HT-29 (cell line): Measurements from ENCODE around the gene TGM3. TPM values are rescaled to one million over a fixed set of nuclear protein-coding genes. Genes with fewer than 3 reads are reported as not detected.
A peak's percentile ranks its signal among the peaks of the same experiment; 100 is the strongest.

Experiments
- DNase-seq: peaks from one replicate; pipeline ENCODE4 v3.0.0-alpha.2; 2015; ENCODE audit warnings: low spot score
- total RNA-seq: library from RNA; depleted of rRNA; stranded (reverse); fragments of >200 nt; shearing (Covaris generic); gene quantifications from 2 replicates; pipeline ENCODE4 v1.2.3, GENCODE V29; 2014

TGM3 gene
- total RNA-seq, 1 experiment from 2014 or later = not detected

GRCh38 chr20:2305479-2305878, 9.7 kb downstream of the TGM3 start:
- DNase-seq = no peak

DNA sequence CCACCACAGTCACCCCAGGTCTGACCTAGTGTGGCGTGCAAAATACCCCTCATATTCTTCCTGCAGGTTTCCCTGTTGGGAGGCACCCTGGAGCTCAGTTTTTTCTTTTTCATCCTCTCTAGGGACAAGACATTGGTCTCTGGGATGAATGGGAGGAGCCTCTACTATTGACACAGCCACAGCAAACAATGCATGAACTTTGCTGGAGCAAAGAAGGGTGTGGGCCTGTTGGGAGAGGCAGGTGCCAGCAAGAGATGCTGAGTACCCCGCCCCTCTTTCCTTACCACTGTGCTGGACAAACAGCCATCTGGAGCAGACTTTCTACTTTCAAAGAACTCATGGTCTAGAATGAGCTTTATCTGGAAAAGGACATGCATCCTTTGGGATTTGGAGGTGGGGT, 10.1 kb downstream of the TGM3 start:
- DNase-seq = no peak

DNA sequence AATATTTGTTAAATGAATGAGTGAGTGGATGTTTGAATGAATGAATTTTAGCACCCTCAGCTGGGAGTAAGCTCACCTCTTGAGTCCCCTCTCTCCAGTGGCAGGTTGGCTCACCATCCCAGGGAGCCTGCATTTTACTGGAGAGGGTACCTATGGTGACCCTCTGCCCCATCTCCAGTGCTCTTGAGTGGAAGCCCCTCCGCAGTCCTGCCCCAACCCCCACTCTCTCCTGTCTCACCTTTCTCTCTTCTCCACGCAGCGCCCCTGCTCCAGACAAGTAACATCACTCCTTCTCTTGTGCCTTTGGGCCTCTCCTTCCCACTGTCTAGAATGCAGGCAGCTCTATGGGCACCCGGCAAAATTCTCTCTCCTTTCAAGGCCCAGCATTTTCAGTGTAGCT, 11.3 kb downstream of the TGM3 start:
- no peak for DNase-seq

GRCh38 chr20:2311329-2311728, 15.5 kb downstream of the TGM3 start:
- DNase-seq = no peak

GRCh38 chr20:2312876-2313275, 17.1 kb downstream of the TGM3 start:
- no peak for DNase-seq

DNA sequence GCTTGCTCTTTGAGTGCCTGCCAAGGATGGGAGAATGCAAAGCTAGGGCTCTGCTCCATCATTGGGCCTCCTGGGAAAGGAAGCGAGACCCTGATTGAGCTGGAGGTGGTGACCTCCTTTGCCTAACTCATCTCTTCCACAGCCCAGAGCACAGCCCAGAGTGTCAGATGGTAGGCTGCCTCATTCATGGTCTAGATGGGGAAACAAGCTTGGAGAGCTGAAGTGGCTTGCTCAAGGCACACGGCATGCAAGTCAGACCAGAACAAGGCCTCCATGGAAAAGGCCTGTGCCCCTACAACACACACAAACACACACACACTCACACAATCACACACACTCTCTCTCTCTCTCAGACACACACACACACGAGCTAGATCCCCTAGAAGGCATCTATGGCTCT, 17.5 kb downstream of the TGM3 start:
- no peak for DNase-seq

- DNase-seq = no peak
These were observed 19.1 kb downstream of the TGM3 start for GRCh38 chr20:2314759-2315439.

GRCh38 chr20:2315440-2315778, 19.6 kb downstream of the TGM3 start:
- DNase-seq = no peak

DNA sequence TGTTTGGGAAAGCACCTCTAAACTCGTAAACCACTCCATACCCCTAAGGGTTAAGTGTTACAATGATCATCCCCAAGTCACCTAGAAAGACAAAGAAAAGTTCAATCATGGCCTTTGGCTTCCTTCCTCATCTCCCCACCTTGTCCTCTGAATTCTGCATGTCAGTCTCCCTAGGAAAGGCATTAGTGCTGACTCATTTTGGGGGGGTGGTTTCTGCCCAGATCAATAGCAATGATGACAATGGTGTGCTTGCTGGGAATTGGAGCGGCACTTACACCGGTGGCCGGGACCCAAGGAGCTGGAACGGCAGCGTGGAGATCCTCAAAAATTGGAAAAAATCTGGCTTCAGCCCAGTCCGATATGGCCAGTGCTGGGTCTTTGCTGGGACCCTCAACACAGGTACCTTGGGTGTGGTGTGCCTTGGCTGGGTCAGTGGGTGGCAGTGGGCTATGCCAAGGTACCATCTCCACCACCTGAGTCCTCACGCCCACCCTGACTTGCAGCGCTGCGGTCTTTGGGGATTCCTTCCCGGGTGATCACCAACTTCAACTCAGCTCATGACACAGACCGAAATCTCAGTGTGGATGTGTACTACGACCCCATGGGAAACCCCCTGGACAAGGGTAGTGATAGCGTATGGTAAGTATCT, 21.2 kb downstream of the TGM3 start:
- DNase-seq = no peak

DNA sequence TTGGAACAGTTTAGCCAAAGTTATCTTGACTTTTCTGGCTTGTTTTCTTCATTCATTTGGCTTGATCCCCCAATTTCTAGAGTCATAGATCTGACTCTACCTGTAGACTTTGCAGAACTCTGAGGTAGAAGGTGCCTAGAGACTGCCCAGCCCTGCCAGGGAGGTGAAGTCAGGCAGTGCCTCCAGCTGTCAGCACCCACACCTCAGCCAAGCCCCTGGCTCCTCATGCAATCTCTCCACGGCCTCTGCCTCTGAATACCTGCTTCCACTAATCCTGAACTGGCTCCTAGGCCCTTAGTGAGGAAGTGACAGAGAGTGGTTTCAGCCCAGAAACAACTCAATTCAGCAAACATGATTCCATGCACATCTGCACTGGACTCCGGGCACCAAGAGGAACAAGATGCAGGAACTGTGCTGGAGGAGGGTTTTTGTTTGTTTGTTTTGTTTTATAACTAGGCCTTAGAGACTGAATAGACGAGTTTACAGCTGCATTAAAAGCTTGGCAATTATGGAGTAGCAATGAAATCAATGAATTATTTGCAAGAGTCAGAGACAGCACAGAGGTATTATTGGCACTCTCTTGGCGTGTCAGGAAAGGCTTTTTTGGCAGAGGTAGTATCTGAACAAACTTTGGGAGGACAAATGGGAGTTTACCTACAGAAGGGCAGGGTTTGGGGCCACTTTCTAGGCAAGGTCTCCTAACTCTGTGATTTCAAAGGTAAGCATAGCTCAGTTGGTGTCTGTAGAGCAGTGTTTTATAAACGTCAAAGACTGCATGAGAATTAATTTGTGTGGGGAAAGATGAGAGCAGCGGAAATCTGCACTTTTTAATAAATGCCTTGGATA, 25.2 kb downstream of the TGM3 start:
- DNase-seq = no peak

DNA sequence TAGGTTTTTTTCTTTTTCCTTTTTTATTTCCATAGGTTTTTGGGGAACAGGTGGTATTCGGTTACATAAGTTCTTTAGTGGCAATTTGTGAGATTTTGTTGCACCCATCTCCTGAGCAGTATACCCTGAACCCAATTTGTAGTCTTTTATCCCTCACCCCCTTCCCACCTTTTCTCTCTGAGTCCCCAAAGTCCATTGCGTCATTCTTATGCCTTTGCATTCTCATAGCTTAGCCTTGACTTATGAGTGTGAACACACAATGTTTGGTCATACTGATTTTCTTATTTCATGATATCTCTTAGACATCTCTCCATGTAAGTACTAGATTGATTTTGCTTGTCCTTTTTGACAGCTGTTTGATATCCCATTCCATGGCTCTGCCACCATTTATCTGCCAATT, 27.2 kb downstream of the TGM3 start:
- no peak for DNase-seq

- no peak for DNase-seq
These were observed 30.2 kb downstream of the TGM3 start for GRCh38 chr20:2326046-2326445.

GRCh38 chr20:2327620-2328555, 32.1 kb downstream of the TGM3 start:
- no peak for DNase-seq

- DNase-seq = no peak
These were observed 33.5 kb downstream of the TGM3 start for GRCh38 chr20:2329286-2329685.

- DNase-seq = peak; percentile 1
These were observed 34.4 kb downstream of the TGM3 start for GRCh38 chr20:2330090-2330695.

DNA sequence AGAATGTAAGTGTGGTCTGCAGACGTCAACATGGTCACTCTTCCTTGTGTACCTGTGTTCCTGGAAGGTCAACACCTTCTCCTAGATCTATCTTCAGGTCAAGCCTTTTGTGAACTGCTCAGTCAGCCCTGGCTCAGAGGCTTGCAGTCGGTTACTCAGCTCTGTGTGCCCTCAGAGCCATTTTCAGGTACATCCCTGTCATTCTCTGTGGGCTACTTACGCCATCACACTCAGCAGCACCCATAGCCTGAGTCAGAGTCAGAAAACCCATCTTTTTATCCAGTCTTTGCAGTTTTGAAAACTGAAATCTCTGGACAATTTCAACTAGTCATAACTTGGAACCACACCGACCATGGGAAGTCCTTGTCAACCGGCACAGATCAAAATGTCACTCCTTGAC, 35.3 kb downstream of the TGM3 start:
- DNase-seq = no peak

DNA sequence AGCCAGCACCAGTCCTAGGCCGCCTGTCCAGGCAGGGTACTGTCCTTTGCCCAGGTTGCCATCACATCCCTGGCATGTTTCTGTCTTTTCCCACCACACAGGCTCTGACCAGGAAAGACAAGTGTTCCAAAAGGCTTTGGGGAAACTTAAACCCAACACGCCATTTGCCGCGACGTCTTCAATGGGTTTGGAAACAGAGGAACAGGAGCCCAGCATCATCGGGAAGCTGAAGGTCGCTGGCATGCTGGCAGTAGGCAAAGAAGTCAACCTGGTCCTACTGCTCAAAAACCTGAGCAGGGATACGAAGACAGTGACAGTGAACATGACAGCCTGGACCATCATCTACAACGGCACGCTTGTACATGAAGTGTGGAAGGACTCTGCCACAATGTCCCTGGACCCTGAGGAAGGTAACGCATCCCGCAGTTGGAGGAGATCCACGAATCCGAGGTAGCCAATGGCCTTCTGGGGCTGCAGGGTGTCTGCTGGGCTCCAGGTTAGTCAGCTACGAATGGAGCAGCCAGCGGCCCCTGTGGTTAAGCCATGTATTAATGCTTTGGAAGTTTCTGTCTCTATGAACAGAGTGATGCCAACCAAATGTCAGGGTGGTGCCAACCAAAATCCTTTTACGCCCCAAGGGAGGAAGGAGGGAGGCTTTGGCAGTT, 36.2 kb downstream of the TGM3 start:
- no peak for DNase-seq

DNA sequence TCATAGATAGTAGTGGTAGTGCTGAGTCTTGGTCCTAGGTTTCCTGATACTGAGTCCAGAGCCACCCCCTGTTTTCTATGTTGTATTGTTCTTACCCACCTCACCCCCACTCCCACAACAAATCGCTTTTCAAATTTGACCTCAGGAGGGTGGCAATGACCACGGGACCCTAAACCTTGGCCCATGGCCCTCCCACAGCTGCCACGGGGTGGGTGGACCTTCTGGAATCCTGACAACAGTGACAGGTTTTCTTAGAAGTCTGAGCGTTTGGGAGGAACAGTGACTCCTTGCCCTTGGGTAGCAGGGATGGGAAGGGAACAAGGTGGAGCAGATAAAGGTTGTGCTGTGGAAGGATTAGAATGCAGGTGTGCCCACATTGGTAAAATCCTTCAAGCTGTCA, 36.9 kb downstream of the TGM3 start:
- no peak for DNase-seq

DNA sequence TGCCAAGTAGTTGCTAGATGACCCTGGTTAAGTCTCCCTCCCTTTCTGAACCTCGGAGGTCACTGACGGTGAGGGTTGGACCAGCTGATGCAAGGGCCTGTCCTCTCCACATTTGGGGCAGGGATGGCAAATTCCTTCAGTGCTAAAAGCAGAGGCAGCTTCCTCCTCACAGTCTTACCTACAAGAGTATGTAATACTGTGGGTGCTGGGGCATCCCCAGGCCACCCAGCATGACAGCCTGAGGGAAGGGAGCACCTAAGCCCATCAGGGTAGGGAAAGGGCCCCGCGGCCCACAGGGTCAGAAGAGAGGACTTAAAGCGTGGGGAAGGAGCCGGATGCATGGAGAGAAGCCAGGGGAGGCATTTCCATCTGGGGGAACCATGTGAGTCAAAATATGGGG, 38.0 kb downstream of the TGM3 start:
- DNase-seq = no peak

DNA sequence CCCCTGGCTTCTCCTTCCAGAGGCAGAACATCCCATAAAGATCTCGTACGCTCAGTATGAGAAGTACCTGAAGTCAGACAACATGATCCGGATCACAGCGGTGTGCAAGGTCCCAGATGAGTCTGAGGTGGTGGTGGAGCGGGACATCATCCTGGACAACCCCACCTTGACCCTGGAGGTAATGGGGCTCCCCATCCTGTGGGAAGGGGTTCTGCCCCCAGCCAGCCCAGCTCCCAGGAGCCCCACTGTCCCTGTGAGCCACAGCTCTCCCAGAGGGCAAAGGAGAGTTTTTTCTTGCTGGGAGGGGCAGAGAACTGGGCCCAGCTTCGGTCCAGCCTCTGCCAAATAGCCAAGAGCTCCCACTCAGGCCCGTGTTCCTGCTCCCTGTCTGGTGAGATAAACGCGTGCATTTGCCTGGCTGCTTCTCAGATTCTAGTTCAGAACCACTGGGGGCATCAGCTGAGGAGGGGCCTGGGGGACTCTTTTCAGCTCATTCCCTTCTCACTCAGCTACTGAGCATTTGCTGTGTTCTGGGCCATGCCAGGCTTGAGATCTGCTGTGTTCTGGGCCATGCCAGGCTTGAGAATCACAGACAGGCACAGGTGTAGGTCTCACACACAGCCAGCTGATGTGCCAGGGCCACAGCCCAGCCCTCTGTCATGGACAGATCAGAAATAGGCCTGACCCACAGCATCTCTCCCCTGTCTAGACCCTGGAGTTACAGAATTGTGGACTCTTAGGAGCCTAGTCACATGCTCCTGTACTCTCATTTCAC, 39.5 kb downstream of the TGM3 start:
- no peak for DNase-seq
